ENCODE data around the gene RAB15.

Gene RAB15

GRCh38 chr14:64971943-64972791 lies at the start of gene RAB15:
TSS of gene RAB15 (minus strand) at chr14:64972336. CDS start at chr14:64972076, 260 bp downstream.
- peak; percentile 20 to 55 for DNase-seq

- peak; percentile 5 to 33 for DNase-seq
These were observed 47.9 kb upstream of the RAB15 start for GRCh38 chr14:65019944-65020566.

- no peak for DNase-seq
These were observed 44.3 kb upstream of the RAB15 start for GRCh38 chr14:65016471-65016870.

GRCh38 chr14:65015391-65015790 lies 43.3 kb upstream of the RAB15 start:
- no peak for DNase-seq

- no peak for DNase-seq
These were observed 40.2 kb upstream of the RAB15 start for GRCh38 chr14:65012353-65012752.

GRCh38 chr14:65011538-65011937 lies 39.4 kb upstream of the RAB15 start:
- DNase-seq, result no peak

GRCh38 chr14:65010211-65010931 lies 38.2 kb upstream of the RAB15 start:
- no peak for DNase-seq

- no peak for DNase-seq
These were observed 35.1 kb upstream of the RAB15 start for GRCh38 chr14:65007202-65007601.

- no peak for DNase-seq
These were observed 34.2 kb upstream of the RAB15 start for GRCh38 chr14:65006261-65006721.

- no peak for DNase-seq
These were observed 31.3 kb upstream of the RAB15 start for GRCh38 chr14:65003394-65003793.

GRCh38 chr14:65002586-65003210 lies 30.6 kb upstream of the RAB15 start:
- DNase-seq, result no peak

GRCh38 chr14:65001723-65002122 lies 29.6 kb upstream of the RAB15 start:
- DNase-seq, result no peak

GRCh38 chr14:65000898-65001591 lies 28.9 kb upstream of the RAB15 start:
- DNase-seq, result no peak

GRCh38 chr14:64998455-64998931 lies 26.4 kb upstream of the RAB15 start:
- no peak for DNase-seq

GRCh38 chr14:64997108-64997794 lies 25.1 kb upstream of the RAB15 start:
- no peak for DNase-seq

- DNase-seq, result no peak
These were observed 23.2 kb upstream of the RAB15 start for GRCh38 chr14:64995291-64995690.

- no peak for DNase-seq
These were observed 22.4 kb upstream of the RAB15 start for GRCh38 chr14:64994540-64994939.

- no peak for DNase-seq
These were observed 21.3 kb upstream of the RAB15 start for GRCh38 chr14:64993266-64993930.

- DNase-seq, result no peak
These were observed 20.3 kb upstream of the RAB15 start for GRCh38 chr14:64992328-64992885.

GRCh38 chr14:64990939-64991338 lies 18.8 kb upstream of the RAB15 start:
- no peak for DNase-seq

GRCh38 chr14:64990296-64990695 lies 18.2 kb upstream of the RAB15 start:
- peak in 1 of 2 donors; percentile 47 for DNase-seq

Data from CD4-positive, alpha-beta T cell treated with Interferon alpha-2 for 1 hour (primary cell).